RPMI7951 (cell line): ENCODE results near the gene TNFSF13. TPM values are rescaled to one million over a fixed set of nuclear protein-coding genes. Genes with fewer than 3 reads are reported as not detected.

ENCODE experiments used
- DNase-seq: peaks from one replicate; pipeline ENCODE4 v3.0.0-alpha.2; 2012; ENCODE audit warnings: low read depth
- total RNA-seq: library from RNA; depleted of rRNA; stranded (reverse); fragments of >200 nt; shearing (Covaris generic); gene quantifications from 2 replicates; pipeline ENCODE4 v1.2.3, GENCODE V29; 2014; rRNA removed

The TNFSF13 gene
- total RNA-seq: 0.10 and 0.60 TPM in 2 replicates

GRCh38 chr17:7558544-7559319, at the start of gene TNFSF13:
TNFSF13 (plus strand) TSS chr17:7558750; CDS start chr17:7559040, 290 bp downstream.
- DNase-seq: no peak

GRCh38 chr17:7508846-7509245, 49.7 kb upstream of the TNFSF13 start:
- DNase-seq: no peak

GRCh38 chr17:7509937-7510336, 48.6 kb upstream of the TNFSF13 start:
- DNase-seq: no peak

- DNase-seq: no peak
These were observed 47.4 kb upstream of the TNFSF13 start for GRCh38 chr17:7511108-7511507.

GRCh38 chr17:7512105-7512504, 46.4 kb upstream of the TNFSF13 start:
- no peak for DNase-seq

GRCh38 chr17:7512824-7513540, 45.6 kb upstream of the TNFSF13 start:
- DNase-seq: no peak

GRCh38 chr17:7513850-7514419, 44.6 kb upstream of the TNFSF13 start:
- no peak for DNase-seq

GRCh38 chr17:7515911-7516610, 42.5 kb upstream of the TNFSF13 start:
- DNase-seq: no peak

GRCh38 chr17:7523033-7523432, 35.5 kb upstream of the TNFSF13 start:
- peak; percentile 7 for DNase-seq

- no peak for DNase-seq
These were observed 29.7 kb upstream of the TNFSF13 start for GRCh38 chr17:7528842-7529241.

GRCh38 chr17:7530023-7530900, 28.3 kb upstream of the TNFSF13 start:
- DNase-seq: peak; percentile 28

GRCh38 chr17:7538050-7538449, 20.5 kb upstream of the TNFSF13 start:
- DNase-seq: no peak

GRCh38 chr17:7538891-7539545, 19.5 kb upstream of the TNFSF13 start:
- DNase-seq: no peak

- no peak for DNase-seq
These were observed 17.4 kb upstream of the TNFSF13 start for GRCh38 chr17:7541074-7541621.

GRCh38 chr17:7544911-7545310, 13.6 kb upstream of the TNFSF13 start:
- DNase-seq: no peak

- DNase-seq: peak; percentile 36
These were observed 9.8 kb upstream of the TNFSF13 start, which contains the start of gene TNFSF12 for GRCh38 chr17:7548585-7549400. TNFSF12 (plus strand) TSS chr17:7549058; CDS start chr17:7549154, 96 bp downstream.

- DNase-seq: no peak
These were observed 9.0 kb upstream of the TNFSF13 start for GRCh38 chr17:7549401-7550055.

- DNase-seq: no peak
These were observed 8.2 kb upstream of the TNFSF13 start for GRCh38 chr17:7550344-7550743.

GRCh38 chr17:7551396-7551795, 7.2 kb upstream of the TNFSF13 start:
- no peak for DNase-seq
